Stimulated activated memory B cell treated with anti-CD40 and anti-IgM and Interleukin-4, amounts not matched to agents 10 μg/mL and 1 μg/mL and 100 μg/mL, for 72 hours (primary cell): ENCODE data around the gene NBEA.

ENCODE experiments used
- ATAC-seq: fragments of 150-1000 bp; cut with Tn5 transposase; 2 replicates; pipeline ENCODE4 v1.10.0; 2021
- H3K27ac Mint-ChIP-seq: one replicate; pipeline ENCODE4 v1.8.0; 2022; ENCODE audit warnings: mild to moderate bottlenecking, mixed read lengths
- H3K27me3 Mint-ChIP-seq: one replicate; pipeline ENCODE4 v1.8.0; 2022; ENCODE audit warnings: mixed read lengths
- H3K36me3 Mint-ChIP-seq: one replicate; pipeline ENCODE4 v1.8.0; 2022; ENCODE audit warnings: mixed read lengths
- H3K4me1 Mint-ChIP-seq: one replicate; pipeline ENCODE4 v1.8.0; 2022; ENCODE audit warnings: mixed read lengths
- H3K4me3 Mint-ChIP-seq: one replicate; pipeline ENCODE4 v1.8.0; 2022; ENCODE audit warnings: mild to moderate bottlenecking, moderate library complexity, mixed read lengths
- H3K9me3 Mint-ChIP-seq: one replicate; pipeline ENCODE4 v1.8.0; 2022; ENCODE audit warnings: mixed read lengths

The NBEA gene

GRCh38 chr13:35704331-35704730, 762.3 kb downstream of the NBEA start:
- no peak overlapping the region for H3K27ac Mint-ChIP-seq
- no peaks in the 10 kb centered on the region for H3K36me3 Mint-ChIP-seq
- peaks cover 3% of the 10 kb centered on the region for H3K27me3 Mint-ChIP-seq
- H3K4me1 Mint-ChIP-seq: no peaks in the 10 kb centered on the region
- H3K9me3 Mint-ChIP-seq: peaks cover 10% of the 10 kb centered on the region
- no peak for ATAC-seq
- no peak overlapping the region for H3K4me3 Mint-ChIP-seq

GRCh38 chr13:35706281-35706680, 764.2 kb downstream of the NBEA start:
- no peaks in the 10 kb centered on the region for H3K4me1 Mint-ChIP-seq

DNA sequence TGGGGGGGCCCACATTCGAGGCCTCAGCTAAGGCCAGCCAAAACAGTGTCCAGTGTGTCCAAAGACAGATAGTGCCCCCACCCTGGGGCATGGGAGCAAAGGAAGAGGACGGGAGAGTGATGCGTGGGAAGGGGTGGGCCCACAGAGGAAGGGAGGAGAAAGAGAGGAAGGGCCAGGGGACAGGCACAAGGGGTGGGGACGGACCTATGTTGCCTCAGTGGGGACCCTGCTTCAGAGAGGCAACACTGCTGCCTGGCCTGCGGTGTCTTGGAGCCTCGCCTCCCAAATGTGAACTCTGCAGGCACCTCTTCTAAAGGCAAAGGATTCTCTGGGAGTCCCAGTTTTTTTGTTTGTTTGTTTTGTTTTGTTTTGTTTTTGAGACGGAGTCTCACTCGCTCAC, 764.7 kb downstream of the NBEA start:
- Mint-ChIP-seq H3K4me1 (no peaks in the 10 kb centered on the region), H3K9me3 (peaks cover 10% of the 10 kb centered on the region), H3K27me3 (no peaks in the 10 kb centered on the region)

More at GRCh38 chr13:35706281-35706680, 764.2 kb downstream of the NBEA start:
- H3K27ac Mint-ChIP-seq: no peak overlapping the region
- ATAC-seq: no peak
- H3K27me3 Mint-ChIP-seq: no peaks in the 10 kb centered on the region
- no peak overlapping the region for H3K4me3 Mint-ChIP-seq
- no peaks in the 10 kb centered on the region for H3K36me3 Mint-ChIP-seq
- H3K9me3 Mint-ChIP-seq: peaks cover 10% of the 10 kb centered on the region

GRCh38 chr13:35711909-35712308, 769.8 kb downstream of the NBEA start:
- Mint-ChIP-seq H3K27me3 (no peaks in the 10 kb centered on the region), H3K27ac (no peak overlapping the region), H3K36me3 (no peaks in the 10 kb centered on the region), H3K9me3 (peaks cover 2% of the 10 kb centered on the region), H3K4me1 (no peaks in the 10 kb centered on the region), H3K4me3 (no peak overlapping the region)
- no peak for ATAC-seq

More for the DNA sequence above, 764.7 kb downstream of the NBEA start:
- no peak overlapping the region for H3K27ac Mint-ChIP-seq
- no peak for ATAC-seq
- H3K4me3 Mint-ChIP-seq: no peak overlapping the region
- no peaks in the 10 kb centered on the region for H3K36me3 Mint-ChIP-seq

DNA sequence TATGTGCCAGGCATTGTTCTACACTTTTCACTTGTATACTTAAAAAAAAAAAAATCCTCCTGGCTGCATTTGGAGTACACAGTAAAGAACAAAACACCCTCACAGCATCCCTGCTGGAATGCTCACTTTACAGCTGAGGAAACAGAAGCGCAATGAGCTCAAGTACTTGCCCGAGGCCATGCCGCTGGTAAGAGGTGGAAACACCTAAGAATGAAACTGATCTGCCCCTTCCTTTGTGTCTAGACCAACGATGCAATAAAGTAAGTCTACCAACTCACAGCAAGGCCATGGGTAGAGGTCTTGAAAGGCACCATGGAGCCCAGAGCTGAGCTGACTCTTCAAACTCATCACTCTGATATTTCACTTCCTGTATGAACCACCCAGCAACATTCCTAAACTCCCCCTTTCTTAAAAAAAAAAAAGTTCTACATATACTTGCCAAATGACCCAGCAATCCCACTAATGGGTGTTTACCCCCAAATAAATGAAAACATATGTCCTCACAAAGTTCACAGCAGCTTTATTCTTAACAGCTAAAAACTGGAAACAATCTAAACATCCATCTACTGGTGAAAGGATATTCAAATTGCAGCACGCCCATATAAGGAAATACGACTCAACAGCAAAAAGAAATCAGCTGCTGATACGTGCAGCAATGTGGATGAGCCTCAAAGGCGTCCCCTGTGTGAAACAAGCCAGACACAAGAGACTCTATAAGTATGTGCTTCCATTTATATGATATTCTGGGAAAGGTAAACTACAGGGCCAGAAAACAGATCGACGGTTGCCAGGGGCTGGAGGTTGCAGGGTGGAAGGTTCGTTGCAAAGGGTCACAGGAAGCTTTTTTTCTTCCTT, 771.1 kb downstream of the NBEA start:
- H3K4me1 Mint-ChIP-seq: no peaks in the 10 kb centered on the region
- no peak overlapping the region for H3K27ac Mint-ChIP-seq
- peaks cover 2% of the 10 kb centered on the region for H3K9me3 Mint-ChIP-seq
- H3K36me3 Mint-ChIP-seq: no peaks in the 10 kb centered on the region
- no peaks in the 10 kb centered on the region for H3K27me3 Mint-ChIP-seq
- no peak for ATAC-seq
- H3K4me3 Mint-ChIP-seq: no peak overlapping the region

GRCh38 chr13:35714121-35714520, 772.1 kb downstream of the NBEA start:
- H3K36me3 Mint-ChIP-seq: no peaks in the 10 kb centered on the region
- no peak overlapping the region for H3K27ac Mint-ChIP-seq
- no peaks in the 10 kb centered on the region for H3K27me3 Mint-ChIP-seq
- no peak overlapping the region for H3K4me3 Mint-ChIP-seq
- no peaks in the 10 kb centered on the region for H3K4me1 Mint-ChIP-seq
- peak; percentile 5 for ATAC-seq
- H3K9me3 Mint-ChIP-seq: no peaks in the 10 kb centered on the region

GRCh38 chr13:35714588-35715377, 772.7 kb downstream of the NBEA start:
- H3K27me3 Mint-ChIP-seq: no peaks in the 10 kb centered on the region
- H3K36me3 Mint-ChIP-seq: no peaks in the 10 kb centered on the region
- H3K4me3 Mint-ChIP-seq: no peak overlapping the region
- H3K4me1 Mint-ChIP-seq: no peaks in the 10 kb centered on the region
- H3K9me3 Mint-ChIP-seq: no peaks in the 10 kb centered on the region
- H3K27ac Mint-ChIP-seq: no peak overlapping the region
- ATAC-seq: peak; percentile 6

DNA sequence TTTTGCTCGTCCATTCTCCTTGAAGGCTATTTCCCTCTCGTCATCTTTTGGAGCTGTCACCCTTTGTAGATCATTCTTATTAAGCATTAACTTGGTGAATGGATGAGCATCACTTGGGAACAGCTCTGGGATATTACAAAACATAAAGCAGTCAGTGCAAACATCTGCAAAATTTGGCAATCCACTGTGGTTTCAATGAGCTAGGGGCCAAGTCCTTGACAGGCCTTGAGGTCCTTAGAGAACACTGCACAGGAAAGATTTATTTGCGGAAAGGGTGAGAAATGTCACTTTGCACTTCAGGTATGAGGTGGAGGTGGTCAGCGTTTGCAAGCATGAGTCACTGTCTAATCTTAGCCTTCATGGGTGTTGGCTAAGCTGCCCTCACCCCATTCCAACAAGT, 774.1 kb downstream of the NBEA start:
- no peak overlapping the region for H3K27ac Mint-ChIP-seq
- no peak for ATAC-seq

DNA sequence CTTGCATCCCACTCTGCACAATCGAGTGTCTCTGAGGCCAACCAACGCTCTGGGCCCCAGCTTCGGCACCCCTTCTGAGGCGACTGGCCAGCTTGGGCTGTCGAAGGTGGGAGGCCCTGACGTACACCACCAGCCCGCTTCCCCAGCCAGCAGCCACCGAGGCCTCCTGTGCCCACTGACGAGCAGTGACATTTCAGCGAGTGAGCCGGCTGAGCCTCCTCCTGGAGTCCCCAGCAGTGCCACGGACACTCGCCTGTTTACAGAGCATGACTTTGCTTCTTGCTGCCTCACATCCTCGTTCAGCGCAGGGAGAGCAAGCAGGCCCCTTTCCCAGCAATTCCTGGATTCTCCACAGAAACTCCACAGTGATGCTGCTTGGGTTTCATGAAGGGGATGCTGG, 774.7 kb downstream of the NBEA start:
- Mint-ChIP-seq H3K4me1 (peaks cover 7% of the 10 kb centered on the region), H3K27me3 (peaks cover 9% of the 10 kb centered on the region), H3K36me3 (no peaks in the 10 kb centered on the region), H3K4me3 (no peak overlapping the region), H3K27ac (no peak overlapping the region), H3K9me3 (no peaks in the 10 kb centered on the region)
- ATAC-seq: no peak

More for the DNA sequence above, 774.1 kb downstream of the NBEA start:
- H3K36me3 Mint-ChIP-seq: no peaks in the 10 kb centered on the region
- H3K27me3 Mint-ChIP-seq: peaks cover 9% of the 10 kb centered on the region
- H3K4me1 Mint-ChIP-seq: peaks cover 7% of the 10 kb centered on the region
- H3K4me3 Mint-ChIP-seq: no peak overlapping the region
- no peaks in the 10 kb centered on the region for H3K9me3 Mint-ChIP-seq

- Mint-ChIP-seq H3K27ac (no peak overlapping the region), H3K27me3 (peaks cover 9% of the 10 kb centered on the region), H3K36me3 (no peaks in the 10 kb centered on the region), H3K4me3 (no peak overlapping the region), H3K4me1 (peaks cover 7% of the 10 kb centered on the region), H3K9me3 (no peaks in the 10 kb centered on the region)
- ATAC-seq: no peak
Measured at GRCh38 chr13:35718084-35718483, 776.0 kb downstream of the NBEA start.

DNA sequence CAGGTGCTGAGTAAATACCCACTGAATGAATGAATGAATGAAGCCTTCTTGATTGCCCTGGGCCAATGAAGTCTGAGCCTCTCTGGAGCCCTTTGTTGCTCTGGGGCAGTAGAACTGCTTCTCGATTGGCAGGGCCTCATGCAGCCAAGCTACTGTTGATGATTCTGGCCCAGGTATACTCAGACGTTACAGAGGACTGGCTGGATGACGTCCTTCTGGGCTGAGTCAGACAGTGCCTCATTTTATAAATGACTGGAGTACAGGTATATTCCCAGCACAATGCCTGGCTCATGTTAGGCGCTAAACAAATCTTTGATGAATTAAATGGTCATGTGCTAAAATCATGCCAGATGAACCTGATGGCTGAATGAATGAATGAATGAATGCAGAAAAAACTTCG, 778.2 kb downstream of the NBEA start:
- H3K4me3 Mint-ChIP-seq: no peak overlapping the region
- peaks cover 7% of the 10 kb centered on the region for H3K4me1 Mint-ChIP-seq
- no peaks in the 10 kb centered on the region for H3K36me3 Mint-ChIP-seq
- H3K27ac Mint-ChIP-seq: no peak overlapping the region
- H3K27me3 Mint-ChIP-seq: peaks cover 9% of the 10 kb centered on the region
- ATAC-seq: no peak
- no peaks in the 10 kb centered on the region for H3K9me3 Mint-ChIP-seq

DNA sequence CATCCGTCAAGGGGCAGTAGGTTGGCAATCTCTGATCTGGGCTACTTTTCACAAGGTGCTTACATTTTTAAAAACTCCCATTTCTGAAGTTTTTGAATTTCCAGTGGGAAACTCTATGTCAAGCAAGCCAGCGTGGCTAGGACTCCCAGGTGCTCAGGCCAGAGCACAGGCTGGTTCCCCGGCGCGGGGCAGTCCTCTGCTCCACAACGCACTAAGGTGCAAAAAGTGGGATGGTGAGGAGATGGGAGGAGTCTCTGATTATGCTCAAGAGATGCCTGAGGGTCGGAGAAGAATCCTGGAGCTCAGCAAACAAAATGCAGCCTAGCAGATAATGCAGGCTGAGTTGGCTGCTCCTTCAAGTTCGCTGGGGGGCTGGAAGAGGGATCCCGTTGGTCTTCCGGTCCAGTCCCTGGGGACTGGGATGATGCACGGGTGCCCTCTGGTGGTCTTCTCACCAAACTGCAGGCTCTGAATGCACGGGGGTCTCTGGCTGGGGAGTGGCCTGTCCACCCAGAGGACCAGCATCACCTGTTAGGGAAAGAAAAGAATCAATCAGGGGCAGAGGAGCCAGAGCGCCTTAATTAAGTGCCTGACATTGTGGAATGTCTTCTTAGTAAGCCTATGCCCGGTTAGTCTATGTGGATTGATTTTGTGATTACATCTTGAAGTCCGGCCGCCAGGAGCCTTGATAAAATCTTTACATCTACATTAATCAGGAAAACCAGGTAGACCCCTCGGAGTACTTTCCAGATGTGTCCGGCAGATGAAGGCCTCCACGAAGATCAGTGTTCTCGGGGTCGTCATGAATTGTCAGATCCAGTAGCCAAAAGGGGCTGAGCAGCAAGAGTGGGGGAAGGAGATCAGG, 778.9 kb downstream of the NBEA start:
- Mint-ChIP-seq H3K27me3 (peaks cover 9% of the 10 kb centered on the region), H3K9me3 (no peaks in the 10 kb centered on the region), H3K4me3 (no peak overlapping the region), H3K4me1 (peaks cover 7% of the 10 kb centered on the region), H3K36me3 (no peaks in the 10 kb centered on the region), H3K27ac (no peak overlapping the region)
- no peak for ATAC-seq
